ENCODE measurements around the gene SPACA4. TPM values are rescaled to one million over a fixed set of nuclear protein-coding genes. Genes with fewer than 3 reads are reported as not detected.

Gene SPACA4
- total and polyA plus RNA-seq, 9 of the 15 experiments (the other 6 are each of a cell fraction or from before 2014, with no cell fraction given): not detected

DNA sequence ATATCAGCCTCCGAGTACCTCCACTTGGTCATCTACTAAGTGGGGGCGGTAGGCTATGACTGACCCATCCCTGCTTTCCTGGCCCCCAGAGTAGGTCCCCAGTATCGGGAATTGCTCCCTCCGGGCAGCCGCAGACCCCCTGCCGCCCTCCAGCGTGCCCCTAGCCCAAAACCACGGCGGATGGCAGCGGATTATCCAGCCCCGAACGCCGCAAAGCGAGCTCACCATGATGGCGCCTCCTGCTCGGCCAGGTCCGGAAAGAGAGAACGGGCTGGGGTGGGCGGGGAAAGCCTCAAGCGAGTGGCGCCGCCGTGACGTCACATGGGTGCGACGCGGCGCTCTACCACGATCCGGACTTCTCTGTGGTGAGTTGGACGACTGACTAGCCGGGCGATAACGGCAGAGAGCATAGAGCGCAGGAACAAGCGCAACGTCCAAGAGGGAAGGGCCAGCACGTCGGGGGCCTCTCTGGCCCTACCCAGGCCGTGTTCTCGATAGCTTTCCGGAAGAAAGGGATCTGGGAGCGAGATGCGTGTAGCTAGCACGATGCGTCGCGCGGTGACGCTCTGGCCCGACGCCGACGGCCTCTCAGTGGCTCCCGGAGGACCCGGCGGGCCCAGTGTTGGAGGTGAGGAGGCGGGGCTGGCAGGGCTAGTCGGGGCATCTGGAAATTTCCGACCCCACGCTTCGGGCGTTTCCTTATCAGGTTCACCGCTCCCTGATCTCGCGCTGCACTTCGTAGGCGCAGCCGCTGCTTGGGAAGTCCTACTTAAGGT is 12.6 kb downstream of the SPACA4 start, which contains the start of the genes RPL18 and SPHK2 (continued):
- TF ChIP-seq PPARD (CRISPR knock-in tag; IDR thresholded peaks at IDR 0.05) (no peak), ZNF436 (CRISPR knock-in tag; IDR thresholded peaks at IDR 0.05) (no peak), MTF1 (CRISPR knock-in tag; IDR thresholded peaks at IDR 0.05; ENCODE audit: borderline replicate concordance) (no peak), ZNF263 (CRISPR knock-in tag; IDR thresholded peaks at IDR 0.05; ENCODE audit: borderline replicate concordance) (peak; percentile 80; the same call in 1 of the 2 replicates), DPF2 (IDR thresholded peaks at IDR 0.05) (no peak; the same call in 1 of the 2 replicates), HES1 (IDR thresholded peaks at IDR 0.05; ENCODE audit: low read depth) (no peak), KLF16 (IDR thresholded peaks at IDR 0.05) (no peak), ZNF561 (CRISPR knock-in tag; conservative IDR thresholded peaks at IDR 0.05) (no peak), SMAD4 (CRISPR knock-in tag; conservative IDR thresholded peaks at IDR 0.05) (peak; percentile 83), CCAR2 (IDR thresholded peaks at IDR 0.05; ENCODE audit: low read depth, low read length) (no peak), NUFIP1 (IDR thresholded peaks at IDR 0.05; ENCODE audit: partially characterized antibody) (no peak), ZNF318 (IDR thresholded peaks at IDR 0.05; ENCODE audit: borderline replicate concordance in 1 of 2, low read depth in 1 of 2) (no peak; a peak in 1 of 4 replicates), RFX5 (IDR thresholded peaks at IDR 0.05; ENCODE audit: low read depth, low read length) (peak; percentile 86)
- TF ChIP-seq, protein P1, sequence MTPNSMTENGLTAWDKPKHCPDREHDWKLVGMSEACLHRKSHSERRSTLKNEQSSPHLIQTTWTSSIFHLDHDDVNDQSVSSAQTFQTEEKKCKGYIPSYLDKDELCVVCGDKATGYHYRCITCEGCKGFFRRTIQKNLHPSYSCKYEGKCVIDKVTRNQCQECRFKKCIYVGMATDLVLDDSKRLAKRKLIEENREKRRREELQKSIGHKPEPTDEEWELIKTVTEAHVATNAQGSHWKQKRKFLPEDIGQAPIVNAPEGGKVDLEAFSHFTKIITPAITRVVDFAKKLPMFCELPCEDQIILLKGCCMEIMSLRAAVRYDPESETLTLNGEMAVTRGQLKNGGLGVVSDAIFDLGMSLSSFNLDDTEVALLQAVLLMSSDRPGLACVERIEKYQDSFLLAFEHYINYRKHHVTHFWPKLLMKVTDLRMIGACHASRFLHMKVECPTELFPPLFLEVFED (CRISPR knock-in tag; conservative IDR thresholded peaks at IDR 0.05): no peak
- TF ChIP-seq, protein P2, sequence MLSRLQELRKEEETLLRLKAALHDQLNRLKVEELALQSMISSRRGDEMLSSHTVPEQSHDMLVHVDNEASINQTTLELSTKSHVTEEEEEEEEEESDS (CRISPR knock-in tag; IDR thresholded peaks at IDR 0.05): no peak
